ENCODE results near the gene CAMK1D.

The CAMK1D gene

GRCh38 chr10:12583891-12584595 is 234.7 kb downstream of the CAMK1D start:
- Histone ChIP-seq H3K36me3 (ENCODE audit: control insufficient read depth, insufficient read depth, low read length) (no peaks in the 10 kb centered on the region), H3K4me3 (ENCODE audit: insufficient read depth, low read depth, low read length, poor library complexity, severe bottlenecking) (no peak overlapping the region), H3K27ac (ENCODE audit: insufficient read depth, low read length, poor library complexity, severe bottlenecking) (no peak overlapping the region), H3K9me3 (ENCODE audit: control insufficient read depth, low read length) (no peaks in the 10 kb centered on the region), H3K27me3 (replicated peaks; ENCODE audit: control insufficient read depth, insufficient read depth, low read length, poor library complexity, severe bottlenecking) (no peaks in the 10 kb centered on the region), H3K4me1 (ENCODE audit: control insufficient read depth, insufficient read depth, low read length, poor library complexity, severe bottlenecking) (peaks cover 16% of the 10 kb centered on the region)
- DNase-seq: no peak

DNA sequence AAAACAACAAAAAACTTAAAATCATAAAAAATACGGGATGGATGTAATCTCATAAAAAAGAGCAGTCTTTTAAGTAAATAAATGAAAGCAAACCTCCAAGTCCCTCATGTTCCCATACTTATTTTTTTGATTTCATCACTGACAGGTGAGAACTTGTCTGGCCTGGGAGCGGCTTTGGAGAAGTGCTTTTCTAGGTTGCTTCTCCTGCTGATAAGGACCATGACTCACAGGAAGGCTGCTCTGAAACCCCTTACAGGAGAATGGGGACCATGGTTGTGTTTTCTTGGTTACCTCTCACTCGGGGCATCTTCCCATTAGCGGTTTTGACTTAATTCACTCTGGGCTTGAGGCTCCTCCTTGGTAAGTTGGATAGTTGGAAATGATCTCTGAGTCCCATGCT is 237.4 kb downstream of the CAMK1D start:
- no peaks in the 10 kb centered on the region for H3K9me3 ChIP-seq (ENCODE audit: control insufficient read depth, low read length)
- no peak overlapping the region for H3K27ac ChIP-seq (ENCODE audit: insufficient read depth, low read length, poor library complexity, severe bottlenecking)
- H3K36me3 ChIP-seq (ENCODE audit: control insufficient read depth, insufficient read depth, low read length): no peaks in the 10 kb centered on the region
- H3K4me1 ChIP-seq (ENCODE audit: control insufficient read depth, insufficient read depth, low read length, poor library complexity, severe bottlenecking): peaks cover 22% of the 10 kb centered on the region
- no peak for DNase-seq
- H3K27me3 ChIP-seq (replicated peaks; ENCODE audit: control insufficient read depth, insufficient read depth, low read length, poor library complexity, severe bottlenecking): no peaks in the 10 kb centered on the region
- H3K4me3 ChIP-seq (ENCODE audit: insufficient read depth, low read depth, low read length, poor library complexity, severe bottlenecking): no peak overlapping the region

- H3K4me3 ChIP-seq (ENCODE audit: insufficient read depth, low read depth, low read length, poor library complexity, severe bottlenecking): no peak overlapping the region
- DNase-seq: no peak
- H3K27ac ChIP-seq (ENCODE audit: insufficient read depth, low read length, poor library complexity, severe bottlenecking): no peak overlapping the region
- H3K36me3 ChIP-seq (ENCODE audit: control insufficient read depth, insufficient read depth, low read length): no peaks in the 10 kb centered on the region
- H3K4me1 ChIP-seq (ENCODE audit: control insufficient read depth, insufficient read depth, low read length, poor library complexity, severe bottlenecking): peaks cover 22% of the 10 kb centered on the region
- H3K27me3 ChIP-seq (replicated peaks; ENCODE audit: control insufficient read depth, insufficient read depth, low read length, poor library complexity, severe bottlenecking): no peaks in the 10 kb centered on the region
- no peaks in the 10 kb centered on the region for H3K9me3 ChIP-seq (ENCODE audit: control insufficient read depth, low read length)
Observed at GRCh38 chr10:12587451-12587888, 238.1 kb downstream of the CAMK1D start.

- Histone ChIP-seq H3K4me1 (ENCODE audit: control insufficient read depth, insufficient read depth, low read length, poor library complexity, severe bottlenecking) (peaks cover 22% of the 10 kb centered on the region), H3K9me3 (ENCODE audit: control insufficient read depth, low read length) (no peaks in the 10 kb centered on the region), H3K36me3 (ENCODE audit: control insufficient read depth, insufficient read depth, low read length) (no peaks in the 10 kb centered on the region), H3K27me3 (replicated peaks; ENCODE audit: control insufficient read depth, insufficient read depth, low read length, poor library complexity, severe bottlenecking) (no peaks in the 10 kb centered on the region), H3K4me3 (ENCODE audit: insufficient read depth, low read depth, low read length, poor library complexity, severe bottlenecking) (peak overlapping the region; percentile 47), H3K27ac (ENCODE audit: insufficient read depth, low read length, poor library complexity, severe bottlenecking) (no peak overlapping the region)
- no peak for DNase-seq
Observed at GRCh38 chr10:12588091-12588860, 238.9 kb downstream of the CAMK1D start.

DNA sequence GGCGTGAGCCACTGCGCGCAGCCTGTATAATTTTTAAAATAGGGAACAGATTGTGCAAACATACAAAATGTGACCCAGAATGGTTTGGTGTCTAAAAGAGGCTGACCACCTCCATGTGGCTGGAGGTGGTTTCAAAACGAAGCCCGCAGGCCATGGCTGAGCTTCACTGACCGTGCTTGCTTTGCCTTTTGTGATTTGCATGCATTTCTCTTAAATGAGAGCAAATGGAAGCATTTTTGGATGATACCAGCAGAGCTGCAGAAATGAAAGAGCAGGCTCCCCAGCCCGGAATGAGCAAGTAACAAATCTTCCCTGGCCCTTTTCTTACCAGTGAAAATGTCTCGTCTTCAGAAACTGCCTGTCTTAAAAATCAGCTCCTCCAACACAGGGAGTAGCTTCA is 239.9 kb downstream of the CAMK1D start:
- Histone ChIP-seq H3K9me3 (ENCODE audit: control insufficient read depth, low read length) (no peaks in the 10 kb centered on the region), H3K27me3 (replicated peaks; ENCODE audit: control insufficient read depth, insufficient read depth, low read length, poor library complexity, severe bottlenecking) (no peaks in the 10 kb centered on the region), H3K4me3 (ENCODE audit: insufficient read depth, low read depth, low read length, poor library complexity, severe bottlenecking) (no peak overlapping the region), H3K27ac (ENCODE audit: insufficient read depth, low read length, poor library complexity, severe bottlenecking) (no peak overlapping the region), H3K36me3 (ENCODE audit: control insufficient read depth, insufficient read depth, low read length) (no peaks in the 10 kb centered on the region), H3K4me1 (ENCODE audit: control insufficient read depth, insufficient read depth, low read length, poor library complexity, severe bottlenecking) (peaks cover 22% of the 10 kb centered on the region)
- DNase-seq: no peak

DNA sequence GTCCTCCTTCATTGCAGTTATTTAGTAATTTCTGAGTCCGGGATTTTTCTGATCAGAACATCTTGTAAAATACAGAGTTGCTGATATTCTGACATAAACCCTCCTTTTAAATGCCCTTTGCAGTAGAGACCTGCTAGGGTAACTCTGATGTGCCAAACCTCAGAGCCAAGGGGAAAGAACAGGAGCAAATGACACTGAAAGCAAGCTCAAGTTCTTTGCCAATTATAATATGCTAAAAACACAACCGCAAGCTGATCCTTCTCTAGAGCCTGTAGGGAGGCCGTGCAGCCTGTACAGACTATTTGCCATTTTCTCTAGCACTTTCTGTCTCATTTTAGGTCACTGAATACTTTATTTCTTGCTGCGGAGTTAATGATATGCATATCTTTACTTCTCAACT is 240.4 kb downstream of the CAMK1D start:
- Histone ChIP-seq H3K27ac (ENCODE audit: insufficient read depth, low read length, poor library complexity, severe bottlenecking) (no peak overlapping the region), H3K36me3 (ENCODE audit: control insufficient read depth, insufficient read depth, low read length) (no peaks in the 10 kb centered on the region), H3K27me3 (replicated peaks; ENCODE audit: control insufficient read depth, insufficient read depth, low read length, poor library complexity, severe bottlenecking) (no peaks in the 10 kb centered on the region), H3K4me1 (ENCODE audit: control insufficient read depth, insufficient read depth, low read length, poor library complexity, severe bottlenecking) (peaks cover 26% of the 10 kb centered on the region), H3K9me3 (ENCODE audit: control insufficient read depth, low read length) (no peaks in the 10 kb centered on the region), H3K4me3 (ENCODE audit: insufficient read depth, low read depth, low read length, poor library complexity, severe bottlenecking) (no peak overlapping the region)
- no peak for DNase-seq

- H3K4me3 ChIP-seq (ENCODE audit: insufficient read depth, low read depth, low read length, poor library complexity, severe bottlenecking): no peak overlapping the region
- H3K27me3 ChIP-seq (replicated peaks; ENCODE audit: control insufficient read depth, insufficient read depth, low read length, poor library complexity, severe bottlenecking): no peaks in the 10 kb centered on the region
- H3K27ac ChIP-seq (ENCODE audit: insufficient read depth, low read length, poor library complexity, severe bottlenecking): no peak overlapping the region
- H3K9me3 ChIP-seq (ENCODE audit: control insufficient read depth, low read length): no peaks in the 10 kb centered on the region
- no peak for DNase-seq
- peaks cover 32% of the 10 kb centered on the region for H3K4me1 ChIP-seq (ENCODE audit: control insufficient read depth, insufficient read depth, low read length, poor library complexity, severe bottlenecking)
- H3K36me3 ChIP-seq (ENCODE audit: control insufficient read depth, insufficient read depth, low read length): no peaks in the 10 kb centered on the region
Observed at GRCh38 chr10:12590675-12591659, 241.6 kb downstream of the CAMK1D start.

DNA sequence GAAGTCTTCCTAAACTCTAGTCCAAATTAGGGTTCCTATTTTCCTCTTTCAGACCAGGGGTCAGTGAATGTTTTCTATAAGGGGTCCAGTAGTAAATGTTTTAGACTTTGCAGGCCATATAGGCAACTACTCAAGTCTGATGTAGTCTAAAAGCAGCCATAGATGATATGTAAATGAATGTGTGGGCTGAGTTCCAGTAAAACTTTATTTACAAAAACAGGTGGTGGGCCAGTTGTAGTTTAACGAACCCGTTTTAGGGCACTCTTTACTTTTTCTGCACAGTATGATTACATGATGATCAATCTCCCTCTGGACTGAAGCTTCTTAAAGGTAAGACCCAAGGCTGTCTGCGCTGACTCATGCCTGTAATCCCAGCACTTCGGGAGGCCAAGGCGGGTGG is 243.6 kb downstream of the CAMK1D start:
- no peak for DNase-seq
- Histone ChIP-seq H3K36me3 (ENCODE audit: control insufficient read depth, insufficient read depth, low read length) (no peaks in the 10 kb centered on the region), H3K4me3 (ENCODE audit: insufficient read depth, low read depth, low read length, poor library complexity, severe bottlenecking) (no peak overlapping the region), H3K4me1 (ENCODE audit: control insufficient read depth, insufficient read depth, low read length, poor library complexity, severe bottlenecking) (peaks cover 34% of the 10 kb centered on the region), H3K27me3 (replicated peaks; ENCODE audit: control insufficient read depth, insufficient read depth, low read length, poor library complexity, severe bottlenecking) (no peaks in the 10 kb centered on the region), H3K9me3 (ENCODE audit: control insufficient read depth, low read length) (no peaks in the 10 kb centered on the region), H3K27ac (ENCODE audit: insufficient read depth, low read length, poor library complexity, severe bottlenecking) (no peak overlapping the region)

DNA sequence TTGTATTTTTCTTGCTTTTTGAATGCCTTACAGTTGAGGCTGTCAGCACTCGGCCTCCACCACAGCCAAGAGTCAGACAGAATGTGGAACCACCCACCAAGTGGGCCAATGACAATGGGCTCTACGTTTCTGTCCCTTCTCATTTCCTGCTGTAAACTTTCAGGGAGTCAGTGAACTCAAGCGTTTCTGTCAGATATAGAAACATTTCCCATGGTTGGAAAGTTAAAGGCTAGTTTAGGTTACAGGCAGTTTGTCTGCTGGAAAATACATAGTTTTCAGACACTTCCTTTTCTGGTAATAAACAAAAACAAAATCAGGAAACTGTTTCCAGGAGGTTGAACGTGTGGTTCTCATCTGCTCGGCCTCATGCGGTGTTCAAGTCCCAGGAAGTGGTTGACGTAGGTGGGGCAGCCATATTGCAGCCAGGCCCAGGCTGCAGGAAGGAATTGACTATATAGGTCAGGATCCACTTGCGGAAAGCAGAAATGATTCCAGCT is 245.1 kb downstream of the CAMK1D start:
- H3K9me3 ChIP-seq (ENCODE audit: control insufficient read depth, low read length): no peaks in the 10 kb centered on the region
- no peak overlapping the region for H3K4me3 ChIP-seq (ENCODE audit: insufficient read depth, low read depth, low read length, poor library complexity, severe bottlenecking)
- peak overlapping the region; percentile 39 for H3K27ac ChIP-seq (ENCODE audit: insufficient read depth, low read length, poor library complexity, severe bottlenecking)
- peaks cover 20% of the 10 kb centered on the region for H3K4me1 ChIP-seq (ENCODE audit: control insufficient read depth, insufficient read depth, low read length, poor library complexity, severe bottlenecking)
- peak; percentile 9 to 29 (median 11) for DNase-seq
- no peaks in the 10 kb centered on the region for H3K27me3 ChIP-seq (replicated peaks; ENCODE audit: control insufficient read depth, insufficient read depth, low read length, poor library complexity, severe bottlenecking)
- no peaks in the 10 kb centered on the region for H3K36me3 ChIP-seq (ENCODE audit: control insufficient read depth, insufficient read depth, low read length)

Data from effector memory CD4-positive, alpha-beta T cell (primary cell).